ENCODE results near the gene DUOX2.
"Not testable (repeated sequence)": the region's sequence is repeated elsewhere in the genome, so short reads cannot be mapped to it uniquely, and the experiment has no call there.

The DUOX2 gene

GRCh38 chr15:45073602-45074001 is 40.4 kb downstream of the DUOX2 start:
- DNase-seq (ENCODE audit: low read depth), result not testable (repeated sequence)

- not testable (repeated sequence) for DNase-seq (ENCODE audit: low read depth)
Observed at GRCh38 chr15:45069942-45070360, 44.0 kb downstream of the DUOX2 start.

GRCh38 chr15:45064386-45064785 is 49.6 kb downstream of the DUOX2 start:
- DNase-seq (ENCODE audit: low read depth), result no peak

- not testable (repeated sequence) for DNase-seq (ENCODE audit: low read depth)
Observed at GRCh38 chr15:45062301-45062700, 51.7 kb downstream of the DUOX2 start.

- not testable (repeated sequence) for DNase-seq (ENCODE audit: low read depth)
Observed at GRCh38 chr15:45058690-45059675, 55.0 kb downstream of the DUOX2 start.

- not testable (repeated sequence) for DNase-seq (ENCODE audit: low read depth)
Observed at GRCh38 chr15:45052676-45053075, 61.3 kb downstream of the DUOX2 start.

GRCh38 chr15:45050587-45050986 is 63.4 kb downstream of the DUOX2 start:
- no peak for DNase-seq (ENCODE audit: low read depth)

GRCh38 chr15:45048794-45049631 is 65.0 kb downstream of the DUOX2 start:
- no peak for DNase-seq (ENCODE audit: low read depth)

- not testable (repeated sequence) for DNase-seq (ENCODE audit: low read depth)
Observed at GRCh38 chr15:45048449-45048793, 65.6 kb downstream of the DUOX2 start.

- DNase-seq (ENCODE audit: low read depth), result not testable (repeated sequence)
Observed at GRCh38 chr15:45044270-45044669, 69.7 kb downstream of the DUOX2 start.

- not testable (repeated sequence) for DNase-seq (ENCODE audit: low read depth)
Observed at GRCh38 chr15:45042859-45043258, 71.1 kb downstream of the DUOX2 start.
